ENCODE data around the gene TRMT10C. TPM values are rescaled to one million over a fixed set of nuclear protein-coding genes. Genes with fewer than 3 reads are reported as not detected.
"Not testable (repeated sequence)": the region's sequence is repeated elsewhere in the genome, so short reads cannot be mapped to it uniquely, and the experiment has no call there.

The TRMT10C gene
- total RNA-seq, 1 experiment from 2014 or later = 41.9 TPM

DNA sequence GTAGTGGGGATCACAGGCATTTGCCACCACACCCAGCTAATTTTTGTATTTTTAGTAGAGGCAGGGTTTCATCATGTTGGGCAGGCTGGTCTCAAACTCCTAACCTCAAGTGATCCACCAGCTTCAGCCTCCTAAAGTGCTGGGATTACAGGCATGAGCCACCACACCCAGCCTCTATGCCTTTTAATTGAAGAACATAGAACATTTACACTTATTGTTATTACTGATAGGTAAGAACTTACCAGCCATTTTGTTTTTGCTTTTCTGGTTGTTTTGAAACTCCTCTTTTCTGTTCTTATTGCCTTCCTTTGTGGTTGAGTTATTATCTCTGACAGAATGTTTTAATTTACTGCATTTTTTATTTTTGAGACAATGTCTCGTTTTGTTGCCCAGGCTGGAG, 41.5 kb downstream of the TRMT10C start:
- TF ChIP-seq EZH2 (IDR thresholded peaks at IDR 0.05; ENCODE audit: borderline replicate concordance, low read depth, low read length, poor library complexity, severe bottlenecking) = no peak
- TF ChIP-seq, protein P1, sequence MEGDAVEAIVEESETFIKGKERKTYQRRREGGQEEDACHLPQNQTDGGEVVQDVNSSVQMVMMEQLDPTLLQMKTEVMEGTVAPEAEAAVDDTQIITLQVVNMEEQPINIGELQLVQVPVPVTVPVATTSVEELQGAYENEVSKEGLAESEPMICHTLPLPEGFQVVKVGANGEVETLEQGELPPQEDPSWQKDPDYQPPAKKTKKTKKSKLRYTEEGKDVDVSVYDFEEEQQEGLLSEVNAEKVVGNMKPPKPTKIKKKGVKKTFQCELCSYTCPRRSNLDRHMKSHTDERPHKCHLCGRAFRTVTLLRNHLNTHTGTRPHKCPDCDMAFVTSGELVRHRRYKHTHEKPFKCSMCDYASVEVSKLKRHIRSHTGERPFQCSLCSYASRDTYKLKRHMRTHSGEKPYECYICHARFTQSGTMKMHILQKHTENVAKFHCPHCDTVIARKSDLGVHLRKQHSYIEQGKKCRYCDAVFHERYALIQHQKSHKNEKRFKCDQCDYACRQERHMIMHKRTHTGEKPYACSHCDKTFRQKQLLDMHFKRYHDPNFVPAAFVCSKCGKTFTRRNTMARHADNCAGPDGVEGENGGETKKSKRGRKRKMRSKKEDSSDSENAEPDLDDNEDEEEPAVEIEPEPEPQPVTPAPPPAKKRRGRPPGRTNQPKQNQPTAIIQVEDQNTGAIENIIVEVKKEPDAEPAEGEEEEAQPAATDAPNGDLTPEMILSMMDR (conservative IDR thresholded peaks at IDR 0.05; ENCODE audit: low read depth, low read length) = no peak
- no peaks in the 10 kb centered on the region for H3K36me3 ChIP-seq (ENCODE audit: insufficient read depth, low read length, poor library complexity, severe bottlenecking)
- intact Hi-C loops (cut with micrococcal nuclease; ENCODE audit: unreplicated experiment) = no loop called here
- H3K27me3 ChIP-seq (replicated peaks; ENCODE audit: insufficient read depth, low read depth, low read length, poor library complexity) = no peaks in the 10 kb centered on the region
- POLR2A ChIA-PET (ENCODE audit: low non-redundant PET) = no interaction called here
- H3K9me3 ChIP-seq (ENCODE audit: low read depth, low read length, poor library complexity, severe bottlenecking) = no peaks in the 10 kb centered on the region
- H3K4me3 ChIP-seq (ENCODE audit: low read depth, low read length, poor library complexity, severe bottlenecking) = no peak overlapping the region
- BruUV-seq (replicated peaks) = no TSS peak
- no peak overlapping the region for H3K27ac ChIP-seq (ENCODE audit: low read depth, low read length, poor library complexity, severe bottlenecking)
- CTCF ChIA-PET = no interaction called here
- no peak for DNase-seq (ENCODE audit: low spot score)
- no peaks in the 10 kb centered on the region for H3K4me1 ChIP-seq (ENCODE audit: insufficient read depth, low read length, poor library complexity, severe bottlenecking)

DNA sequence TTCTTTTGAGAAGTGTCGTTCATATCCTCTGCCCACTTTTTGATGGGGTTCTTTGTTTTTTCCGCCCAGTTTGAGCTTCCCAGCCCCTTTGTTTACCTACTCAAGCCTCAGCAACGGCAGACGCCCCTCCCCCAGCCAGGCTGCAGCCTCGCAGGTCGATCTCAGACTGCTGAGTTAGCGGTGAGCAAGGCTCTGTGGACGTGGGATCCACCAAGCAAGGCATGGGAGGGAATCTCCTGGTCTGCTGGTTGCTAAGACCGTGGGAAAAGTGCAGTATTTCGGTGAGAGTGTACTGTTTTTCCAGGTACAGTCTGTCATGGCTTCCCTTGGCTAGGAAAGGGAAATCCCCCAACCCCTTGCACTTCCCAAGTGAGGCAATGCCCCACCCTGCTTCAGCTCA, 43.7 kb downstream of the TRMT10C start:
- H3K27me3 ChIP-seq (replicated peaks; ENCODE audit: insufficient read depth, low read depth, low read length, poor library complexity); H3K4me1 ChIP-seq (ENCODE audit: insufficient read depth, low read length, poor library complexity, severe bottlenecking); POLR2A ChIA-PET (ENCODE audit: low non-redundant PET); H3K27ac ChIP-seq (ENCODE audit: low read depth, low read length, poor library complexity, severe bottlenecking); intact Hi-C loops (cut with micrococcal nuclease; ENCODE audit: unreplicated experiment); H3K4me3 ChIP-seq (ENCODE audit: low read depth, low read length, poor library complexity, severe bottlenecking); DNase-seq (ENCODE audit: low spot score); BruUV-seq (replicated peaks); H3K9me3 ChIP-seq (ENCODE audit: low read depth, low read length, poor library complexity, severe bottlenecking); CTCF ChIA-PET; H3K36me3 ChIP-seq (ENCODE audit: insufficient read depth, low read length, poor library complexity, severe bottlenecking): not testable (repeated sequence)

DNA sequence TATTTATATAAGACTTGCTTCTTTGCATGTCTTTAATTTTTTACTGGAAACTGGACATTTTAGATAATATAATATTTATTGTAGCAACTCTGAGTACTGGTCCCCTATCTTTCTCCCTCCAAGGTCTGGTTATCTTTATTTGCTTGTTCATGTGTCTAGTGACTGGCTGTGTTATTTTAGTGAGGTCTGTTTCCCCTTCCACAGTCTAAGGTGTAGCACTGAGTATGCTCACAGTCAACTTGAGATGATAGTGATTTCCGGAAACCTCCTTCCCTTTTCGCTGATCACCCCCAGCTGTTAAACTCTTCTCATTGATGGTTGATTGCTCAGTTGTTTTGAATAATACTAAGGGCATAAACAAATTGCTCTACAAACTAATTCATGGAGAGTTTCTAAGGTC, 49.4 kb downstream of the TRMT10C start:
- ChIA-PET POLR2A (ENCODE audit: low non-redundant PET) (no interaction called here), CTCF (no interaction called here)
- no peak for DNase-seq (ENCODE audit: low spot score)
- no TSS peak for BruUV-seq (replicated peaks)
- no peaks in the 10 kb centered on the region for H3K27me3 ChIP-seq (replicated peaks; ENCODE audit: insufficient read depth, low read depth, low read length, poor library complexity)
- TF ChIP-seq EZH2 (IDR thresholded peaks at IDR 0.05; ENCODE audit: borderline replicate concordance, low read depth, low read length, poor library complexity, severe bottlenecking) = no peak
- TF ChIP-seq, protein P1 (conservative IDR thresholded peaks at IDR 0.05; ENCODE audit: low read depth, low read length) = no peak
- intact Hi-C loops (cut with micrococcal nuclease; ENCODE audit: unreplicated experiment) = no loop called here
- H3K36me3 ChIP-seq (ENCODE audit: insufficient read depth, low read length, poor library complexity, severe bottlenecking) = no peaks in the 10 kb centered on the region
- no peak overlapping the region for H3K4me3 ChIP-seq (ENCODE audit: low read depth, low read length, poor library complexity, severe bottlenecking)
- no peak overlapping the region for H3K27ac ChIP-seq (ENCODE audit: low read depth, low read length, poor library complexity, severe bottlenecking)
- no peaks in the 10 kb centered on the region for H3K4me1 ChIP-seq (ENCODE audit: insufficient read depth, low read length, poor library complexity, severe bottlenecking)
- no peaks in the 10 kb centered on the region for H3K9me3 ChIP-seq (ENCODE audit: low read depth, low read length, poor library complexity, severe bottlenecking)

DNA sequence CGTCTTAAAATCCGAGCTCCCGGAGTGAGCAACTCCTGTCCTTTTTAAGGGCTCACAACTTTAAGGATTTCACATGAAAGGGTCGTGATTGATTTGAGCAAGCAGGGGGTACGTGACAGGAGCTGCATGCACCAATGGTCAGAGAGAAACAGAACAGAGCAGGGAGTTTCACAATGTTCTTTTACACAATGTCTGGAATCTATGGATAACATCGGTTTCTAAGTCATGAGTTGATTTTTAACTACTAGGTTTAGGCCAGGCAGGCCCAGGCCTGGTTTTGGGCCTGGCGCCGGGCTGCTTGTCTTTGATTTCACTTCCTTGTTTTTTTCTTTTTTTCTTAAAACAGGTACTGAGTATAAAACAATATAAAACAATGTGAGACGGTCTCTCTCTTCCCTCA, 51.3 kb downstream of the TRMT10C start:
- CTCF ChIA-PET; H3K27me3 ChIP-seq (replicated peaks; ENCODE audit: insufficient read depth, low read depth, low read length, poor library complexity); H3K36me3 ChIP-seq (ENCODE audit: insufficient read depth, low read length, poor library complexity, severe bottlenecking); BruUV-seq (replicated peaks); DNase-seq (ENCODE audit: low spot score); H3K4me3 ChIP-seq (ENCODE audit: low read depth, low read length, poor library complexity, severe bottlenecking); H3K27ac ChIP-seq (ENCODE audit: low read depth, low read length, poor library complexity, severe bottlenecking); intact Hi-C loops (cut with micrococcal nuclease; ENCODE audit: unreplicated experiment); H3K9me3 ChIP-seq (ENCODE audit: low read depth, low read length, poor library complexity, severe bottlenecking); H3K4me1 ChIP-seq (ENCODE audit: insufficient read depth, low read length, poor library complexity, severe bottlenecking); POLR2A ChIA-PET (ENCODE audit: low non-redundant PET): not testable (repeated sequence)
